GM18517 (cell line): ENCODE data around the gene PLD1.

ENCODE experiments used
- ATAC-seq: cut with Tn5 transposase; IDR thresholded peaks from one replicate; pipeline ENCODE4 v1.9.1; 2021; ENCODE audit warnings: mild to moderate bottlenecking, moderate library complexity; ENCODE audit not compliant: unreplicated experiment

Gene PLD1

DNA sequence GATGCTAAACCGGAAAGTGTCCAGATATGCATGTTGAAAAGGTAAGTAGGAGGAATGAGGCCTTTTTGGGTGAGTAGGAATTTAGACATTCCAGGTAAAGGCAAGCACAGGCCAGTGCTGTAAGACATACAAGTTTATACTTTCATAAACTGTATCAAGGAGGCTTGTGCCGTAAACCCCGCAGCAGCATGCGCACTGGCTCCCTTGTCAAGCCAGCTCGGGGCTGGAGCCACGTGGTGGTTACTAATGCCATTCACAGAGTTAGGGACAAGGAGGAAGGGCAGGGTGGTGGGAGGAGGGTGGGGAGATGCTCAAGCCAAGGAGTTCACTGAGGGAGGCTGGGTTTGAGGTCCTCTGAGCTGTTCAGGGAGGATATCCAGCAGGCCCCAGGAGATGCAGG is 35.8 kb downstream of the PLD1 start:
- ATAC-seq, result no peak

GRCh38 chr3:171772427-171773056 is 37.7 kb downstream of the PLD1 start:
- no peak for ATAC-seq

DNA sequence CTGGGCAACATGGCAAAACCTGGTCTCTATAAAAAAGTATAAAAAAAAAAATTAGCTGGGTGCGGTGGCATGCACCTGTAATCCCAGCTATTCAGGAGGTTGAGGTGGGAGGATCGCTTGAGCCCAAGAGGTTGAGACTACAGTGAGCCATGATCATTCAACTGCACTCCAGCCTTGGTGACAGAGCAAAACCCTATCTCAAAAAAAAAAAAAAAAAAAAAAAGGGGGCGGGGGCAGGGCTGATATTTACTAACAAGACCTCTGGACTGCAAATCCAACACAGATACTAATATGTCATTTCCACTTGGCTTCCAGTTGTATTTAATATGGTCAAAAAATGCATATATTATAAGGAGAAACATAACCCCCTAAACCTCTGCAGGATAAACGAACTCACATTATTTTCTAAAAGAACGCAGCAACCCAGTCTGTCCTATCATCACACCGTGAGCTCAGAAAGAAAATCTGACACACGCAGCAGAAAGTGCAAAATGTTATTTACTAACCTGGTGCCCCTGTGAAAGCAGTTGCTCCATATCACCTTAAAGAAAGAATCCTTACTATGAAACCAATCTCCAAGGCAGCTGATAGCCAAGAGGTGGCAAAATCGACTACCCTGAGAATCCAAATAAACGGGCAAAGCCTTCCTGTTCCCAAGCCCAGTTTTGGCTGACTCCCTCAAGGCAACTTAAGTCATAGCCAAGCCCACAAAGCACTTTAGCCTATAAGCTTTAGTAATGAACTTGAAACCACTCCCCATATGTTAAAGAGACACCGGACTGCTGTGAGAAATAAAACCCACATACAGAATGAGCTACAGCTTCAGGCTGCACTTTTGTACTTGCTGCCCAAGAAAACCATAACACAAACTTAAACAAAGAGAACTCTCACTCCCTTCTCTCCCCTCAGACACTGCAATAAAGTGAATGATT is 39.3 kb downstream of the PLD1 start:
- peak; percentile 69 for ATAC-seq

GRCh38 chr3:171769461-171769860 is 40.8 kb downstream of the PLD1 start:
- ATAC-seq, result no peak

DNA sequence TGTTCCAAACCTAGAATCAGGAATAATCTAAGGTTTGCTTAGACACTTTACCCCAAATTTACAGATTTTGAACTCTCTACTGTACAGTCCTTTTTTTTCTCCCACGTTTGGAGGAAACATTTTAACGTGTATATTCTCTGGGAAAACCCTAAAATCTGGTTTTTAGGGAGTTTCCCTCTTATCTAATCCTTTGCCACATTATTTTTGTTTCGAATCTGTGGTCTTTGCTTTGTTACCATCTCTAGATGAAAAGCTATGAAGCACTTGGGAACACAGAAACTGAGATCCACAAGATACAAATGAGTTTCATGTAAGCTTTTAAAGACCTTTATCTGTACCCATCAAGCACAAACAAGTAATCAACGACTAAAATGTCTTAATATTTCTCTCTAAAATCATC is 41.3 kb downstream of the PLD1 start:
- ATAC-seq, result no peak

DNA sequence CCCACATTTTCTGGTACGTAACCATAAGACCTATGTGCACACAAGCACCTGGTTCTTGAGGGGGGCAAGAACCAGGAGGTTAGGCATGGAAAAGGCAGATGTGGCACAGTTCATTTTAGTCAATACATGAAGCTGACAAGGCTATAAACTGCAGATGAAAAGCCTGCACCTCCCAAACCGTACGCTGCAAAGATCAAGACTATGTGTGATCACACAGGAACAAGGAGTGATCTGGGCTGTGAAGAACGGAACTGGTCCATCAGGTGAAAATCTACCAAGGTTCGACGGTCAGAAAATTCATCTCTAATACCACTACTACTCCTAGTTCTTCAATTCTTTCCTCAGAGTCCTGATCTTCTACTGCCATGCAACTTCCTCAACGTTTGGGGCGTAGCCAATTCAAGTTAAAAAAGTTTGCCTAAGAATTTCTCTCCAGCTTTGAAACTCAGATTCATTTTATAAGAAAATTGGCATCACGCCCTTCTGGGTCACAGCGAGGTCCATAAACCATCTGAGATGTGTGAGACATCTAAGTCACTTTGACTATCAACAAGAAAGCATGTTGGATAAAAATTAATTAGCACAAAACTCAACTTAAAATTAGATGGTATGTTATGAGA is 41.9 kb downstream of the PLD1 start:
- no peak for ATAC-seq

DNA sequence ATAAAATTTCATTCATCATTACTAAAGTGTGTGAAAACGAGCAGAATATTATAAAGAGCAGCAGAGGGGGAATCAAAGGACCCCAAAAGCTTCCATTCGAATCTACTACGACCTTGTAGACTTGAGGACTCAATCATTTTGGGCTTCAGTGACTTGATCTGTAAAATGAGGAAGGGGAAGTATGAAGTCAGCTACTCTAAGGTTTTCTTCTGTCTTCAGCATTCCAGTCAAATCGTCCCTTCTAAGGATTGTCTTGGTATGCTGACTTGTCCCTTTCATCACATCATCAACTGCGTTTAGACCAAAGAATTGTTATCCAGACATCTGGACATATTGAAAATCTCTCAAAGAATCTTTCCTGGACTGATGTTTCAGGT is 44.8 kb downstream of the PLD1 start:
- no peak for ATAC-seq

DNA sequence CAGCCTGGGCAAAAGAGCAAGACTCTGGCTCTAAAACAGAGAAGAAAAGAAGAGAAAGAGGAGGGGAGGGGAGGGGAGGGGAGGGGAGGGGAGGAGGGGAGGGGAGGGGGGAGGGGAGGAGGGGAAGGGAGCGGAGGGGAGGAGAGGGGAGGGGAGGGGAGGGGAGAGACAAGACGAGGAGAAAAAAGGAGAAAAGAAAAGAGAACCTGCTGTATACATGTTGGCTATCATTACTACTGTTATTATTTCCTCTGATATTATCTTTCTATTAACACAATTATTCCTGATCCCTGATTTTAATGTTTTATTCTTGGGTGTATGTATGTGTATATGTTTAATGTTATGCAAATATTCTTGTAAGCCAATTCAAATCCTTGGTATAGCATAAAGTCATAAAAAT is 46.9 kb downstream of the PLD1 start:
- no peak for ATAC-seq

DNA sequence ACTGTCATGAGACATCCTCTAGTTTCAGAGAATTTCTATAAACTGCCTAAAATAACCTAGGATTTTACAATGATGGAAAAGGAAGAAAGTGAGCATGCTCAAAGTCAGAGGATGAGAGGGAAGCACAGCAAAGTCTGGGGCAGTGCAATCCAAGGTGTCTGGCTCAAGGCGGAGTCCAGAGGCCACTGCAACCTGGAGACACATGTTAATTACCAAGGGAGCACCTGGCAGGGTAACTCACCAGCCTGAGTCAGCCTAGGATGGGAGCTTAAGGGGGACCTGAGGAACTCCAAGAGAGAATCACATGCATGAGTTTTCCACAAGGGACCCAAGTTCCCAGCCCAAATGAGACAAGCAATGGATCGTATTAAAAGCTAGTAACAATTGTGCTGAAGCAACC is 49.8 kb downstream of the PLD1 start:
- no peak for ATAC-seq

- ATAC-seq, result no peak
Observed at GRCh38 chr3:171758109-171758508, 52.2 kb downstream of the PLD1 start.

DNA sequence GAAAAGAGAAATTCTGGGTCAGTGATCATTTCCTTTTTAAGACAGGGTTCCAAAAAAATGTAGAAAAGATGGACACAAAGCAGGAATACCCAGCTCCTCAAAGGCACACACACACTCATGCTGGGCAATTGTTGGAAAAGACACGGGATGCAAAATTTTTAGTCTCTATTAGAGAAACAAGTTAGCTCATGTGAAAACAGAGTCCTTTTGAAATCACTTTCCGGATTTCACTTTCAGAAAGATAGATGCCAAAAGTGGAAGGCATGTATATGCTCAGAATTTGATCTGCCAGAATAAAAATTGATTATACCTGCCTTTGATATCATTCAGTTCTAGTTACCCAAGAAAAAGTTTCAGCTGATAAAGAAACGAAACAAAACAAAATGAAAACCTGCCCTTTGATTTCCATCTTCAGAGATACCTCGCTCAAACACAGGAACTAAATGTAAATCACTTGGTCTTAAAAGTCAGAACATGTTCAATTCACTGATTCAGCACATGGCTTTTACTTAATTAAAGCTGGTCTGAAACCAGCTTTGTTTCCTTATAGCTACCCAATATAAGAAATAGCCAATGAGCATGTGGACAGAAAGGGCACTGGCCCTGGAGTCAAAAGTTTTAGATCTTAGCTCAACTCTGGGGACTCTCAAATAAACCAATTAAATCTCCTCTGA is 52.8 kb downstream of the PLD1 start:
- no peak for ATAC-seq

GRCh38 chr3:171755656-171756055 is 54.6 kb downstream of the PLD1 start:
- ATAC-seq, result no peak

DNA sequence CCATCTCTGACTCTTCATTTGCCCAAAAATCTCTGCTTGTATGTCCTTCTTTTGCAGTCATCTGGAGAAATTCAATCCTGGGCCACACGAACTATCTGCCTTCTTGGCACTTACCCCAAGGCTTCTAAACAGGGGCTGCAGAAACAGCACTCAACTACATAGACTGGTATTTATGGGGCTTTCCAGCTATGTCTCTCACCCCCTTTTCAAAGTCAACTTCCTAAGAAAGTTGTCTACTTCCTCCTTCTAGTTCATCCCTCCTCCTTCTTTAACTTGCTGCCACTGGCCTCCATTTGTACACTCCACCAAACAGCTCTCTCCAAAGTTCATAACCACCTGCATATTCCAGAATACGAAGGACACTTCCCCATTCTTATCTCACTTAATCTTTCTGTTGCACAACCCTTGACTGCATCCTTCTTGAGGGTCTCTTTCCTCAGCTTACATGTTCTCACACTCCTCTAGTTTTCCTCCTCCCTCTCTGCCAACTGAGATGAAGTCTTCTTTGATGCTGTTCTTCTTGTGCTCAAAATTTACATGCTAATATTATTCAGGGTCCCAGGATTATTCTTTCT is 55.2 kb downstream of the PLD1 start:
- no peak for ATAC-seq

- ATAC-seq, result no peak
Observed at GRCh38 chr3:171753665-171754408, 56.4 kb downstream of the PLD1 start.

GRCh38 chr3:171753025-171753472 is 57.2 kb downstream of the PLD1 start:
- ATAC-seq, result no peak

GRCh38 chr3:171752329-171752728 is 58.0 kb downstream of the PLD1 start:
- no peak for ATAC-seq

- ATAC-seq, result no peak
Observed at GRCh38 chr3:171749124-171749523, 61.2 kb downstream of the PLD1 start.

DNA sequence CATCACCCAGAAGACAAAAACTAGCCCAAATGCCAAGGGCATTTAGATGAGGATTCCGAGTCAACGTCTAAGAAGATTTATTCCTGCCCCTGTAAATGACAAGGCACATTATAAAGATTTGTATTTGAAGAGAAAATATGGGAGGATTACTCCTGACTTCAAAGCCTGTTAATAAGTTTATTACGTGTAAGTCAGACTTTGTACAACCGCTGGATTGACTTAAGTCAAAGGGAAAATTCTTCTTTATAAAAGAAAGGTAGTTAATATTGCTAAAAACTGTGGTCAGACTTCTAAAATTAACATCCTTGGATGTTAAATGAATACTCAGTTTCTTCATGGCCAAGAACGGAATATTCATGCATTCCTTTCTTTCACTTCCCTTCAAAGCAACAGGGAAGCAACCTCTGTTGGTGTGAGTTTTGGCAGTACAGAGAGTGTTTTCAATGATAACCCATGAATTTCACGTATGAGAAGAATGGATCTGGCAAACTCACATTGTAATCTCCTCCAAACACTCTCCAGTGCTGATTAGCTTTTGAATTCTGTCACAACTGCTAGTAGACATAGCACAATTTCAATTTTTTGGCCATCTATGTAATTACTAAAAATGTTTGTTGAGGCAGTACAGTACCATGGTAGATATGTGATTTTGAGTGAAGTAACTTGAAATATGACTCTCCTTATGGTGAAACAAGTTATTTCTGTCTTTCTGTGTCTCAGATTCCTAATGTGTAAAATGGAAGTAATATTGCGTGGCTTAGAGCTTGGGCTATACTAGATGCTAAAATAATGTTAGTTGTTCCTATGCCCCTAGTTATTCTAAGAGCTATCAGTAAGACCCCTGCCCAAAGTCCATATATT is 62.0 kb downstream of the PLD1 start:
- no peak for ATAC-seq

GRCh38 chr3:171747223-171747920 is 62.9 kb downstream of the PLD1 start:
- no peak for ATAC-seq
